LHCN-M2 (cell line): ENCODE results near the gene BTBD7. TPM values are rescaled to one million over a fixed set of nuclear protein-coding genes. Genes with fewer than 3 reads are reported as not detected.
"Not testable (repeated sequence)": the region's sequence is repeated elsewhere in the genome, so short reads cannot be mapped to it uniquely, and the experiment has no call there.

Experiments used
- DNase-seq: peaks from one replicate; pipeline ENCODE4 v3.0.0-alpha.2; 2012; ENCODE audit warnings: low read depth
- total RNA-seq: library from RNA; depleted of rRNA; stranded (reverse); fragments of >200 nt; gene quantifications from 2 replicates; pipeline ENCODE4 v1.2.3, GENCODE V29; 2014

Gene BTBD7
- total RNA-seq, 1 experiment from 2014 or later = 20.4 TPM

GRCh38 chr14:93263416-93263815 lies 69.4 kb downstream of the BTBD7 start:
- DNase-seq = no peak

DNA sequence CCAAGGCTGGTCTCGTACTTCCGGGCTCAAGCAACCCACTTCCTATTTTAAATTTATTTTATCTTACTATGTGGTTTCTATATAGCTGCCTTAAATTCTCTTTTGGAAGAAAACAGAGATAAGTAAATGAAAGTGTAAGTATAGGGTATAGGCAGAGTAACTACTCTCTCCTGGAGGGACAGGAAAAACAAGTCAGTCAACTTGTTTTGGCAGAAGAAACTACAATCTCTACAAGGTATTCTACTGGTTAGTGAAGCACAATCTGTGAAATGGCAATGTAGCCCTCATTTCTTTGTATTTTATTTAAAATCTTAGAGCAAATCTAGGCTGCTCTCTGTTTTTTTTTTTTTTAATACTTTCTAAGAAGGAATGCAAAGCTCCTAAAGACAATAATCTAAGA lies 70.4 kb downstream of the BTBD7 start:
- no peak for DNase-seq

GRCh38 chr14:93249128-93249831 lies 83.6 kb downstream of the BTBD7 start:
- no peak for DNase-seq

DNA sequence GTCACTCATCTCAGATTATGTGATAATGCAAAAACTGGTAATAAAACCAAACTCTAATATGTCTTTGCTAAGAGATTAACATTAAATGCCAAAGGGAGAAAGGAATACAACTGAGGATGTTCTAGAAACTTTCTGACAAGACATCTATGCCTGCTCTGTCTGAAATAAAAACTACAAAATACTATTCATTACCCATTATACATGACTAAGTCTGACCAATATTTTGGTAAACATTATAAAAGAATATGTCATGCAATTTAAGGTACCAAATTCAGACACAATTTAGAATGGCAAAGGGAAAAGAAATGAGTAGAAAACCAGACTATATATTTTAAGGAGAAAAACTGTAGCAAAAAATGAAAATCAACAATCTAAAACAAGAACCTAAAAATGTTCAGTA lies 86.3 kb downstream of the BTBD7 start:
- no peak for DNase-seq

DNA sequence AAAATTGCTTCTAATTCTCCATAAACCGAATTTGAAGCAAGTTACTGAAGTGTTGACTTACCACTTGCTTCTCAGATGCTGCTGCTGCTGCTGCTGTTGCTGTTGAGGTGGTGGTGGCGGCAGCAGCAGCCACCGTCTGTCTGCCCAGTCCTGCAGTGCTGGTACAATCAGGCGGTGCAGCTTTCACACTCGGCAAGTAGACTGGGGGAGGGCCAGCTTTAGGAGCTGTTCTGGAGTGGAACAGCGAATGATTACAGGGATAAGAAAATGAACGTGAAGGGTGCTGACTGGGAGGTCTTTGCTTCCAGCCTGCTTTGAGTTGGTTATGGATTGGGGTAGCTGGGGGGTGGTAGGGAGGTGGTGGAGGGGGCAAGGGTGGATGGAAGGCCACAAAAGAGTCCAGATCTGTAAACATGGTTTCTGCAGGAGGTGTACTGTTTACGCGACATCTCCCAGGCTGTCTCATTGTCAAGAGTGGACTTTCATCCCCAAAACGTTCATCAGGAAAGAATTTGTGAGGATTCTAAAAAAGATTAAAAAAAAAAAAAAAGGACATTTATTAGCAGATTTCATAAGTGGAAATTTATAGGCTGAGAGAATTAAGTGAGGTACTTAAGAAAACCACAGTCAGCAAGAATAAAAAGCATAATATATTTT lies 86.9 kb downstream of the BTBD7 start:
- no peak for DNase-seq

GRCh38 chr14:93240678-93241000 lies 92.2 kb downstream of the BTBD7 start:
- peak; percentile 53 for DNase-seq

GRCh38 chr14:93239869-93240677 lies 92.8 kb downstream of the BTBD7 start:
- peak; percentile 74 for DNase-seq

- peak; percentile 72 for DNase-seq
Measured at GRCh38 chr14:93234798-93235197, 98.0 kb downstream of the BTBD7 start.

DNA sequence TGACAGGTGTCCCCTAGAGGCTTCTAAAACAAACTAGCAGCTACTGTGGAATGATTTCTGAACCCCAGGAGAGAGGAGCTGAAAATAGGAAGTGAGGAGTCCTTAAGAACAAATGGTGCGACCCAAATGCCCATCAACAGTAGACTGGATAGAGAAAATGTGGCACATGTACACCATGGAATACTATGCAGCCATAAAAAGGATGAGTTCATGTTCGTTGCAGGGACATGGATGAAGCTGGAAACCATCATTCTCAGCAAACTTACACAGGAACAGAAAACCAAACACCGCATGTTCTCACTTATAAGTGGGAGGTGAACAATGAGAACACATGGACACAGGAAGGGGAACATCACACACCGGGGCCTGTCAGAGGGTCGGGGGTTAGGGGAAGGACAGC lies 99.8 kb downstream of the BTBD7 start:
- DNase-seq = not testable (repeated sequence)

- DNase-seq = no peak
Measured at GRCh38 chr14:93232159-93232558, 100.7 kb downstream of the BTBD7 start.

DNA sequence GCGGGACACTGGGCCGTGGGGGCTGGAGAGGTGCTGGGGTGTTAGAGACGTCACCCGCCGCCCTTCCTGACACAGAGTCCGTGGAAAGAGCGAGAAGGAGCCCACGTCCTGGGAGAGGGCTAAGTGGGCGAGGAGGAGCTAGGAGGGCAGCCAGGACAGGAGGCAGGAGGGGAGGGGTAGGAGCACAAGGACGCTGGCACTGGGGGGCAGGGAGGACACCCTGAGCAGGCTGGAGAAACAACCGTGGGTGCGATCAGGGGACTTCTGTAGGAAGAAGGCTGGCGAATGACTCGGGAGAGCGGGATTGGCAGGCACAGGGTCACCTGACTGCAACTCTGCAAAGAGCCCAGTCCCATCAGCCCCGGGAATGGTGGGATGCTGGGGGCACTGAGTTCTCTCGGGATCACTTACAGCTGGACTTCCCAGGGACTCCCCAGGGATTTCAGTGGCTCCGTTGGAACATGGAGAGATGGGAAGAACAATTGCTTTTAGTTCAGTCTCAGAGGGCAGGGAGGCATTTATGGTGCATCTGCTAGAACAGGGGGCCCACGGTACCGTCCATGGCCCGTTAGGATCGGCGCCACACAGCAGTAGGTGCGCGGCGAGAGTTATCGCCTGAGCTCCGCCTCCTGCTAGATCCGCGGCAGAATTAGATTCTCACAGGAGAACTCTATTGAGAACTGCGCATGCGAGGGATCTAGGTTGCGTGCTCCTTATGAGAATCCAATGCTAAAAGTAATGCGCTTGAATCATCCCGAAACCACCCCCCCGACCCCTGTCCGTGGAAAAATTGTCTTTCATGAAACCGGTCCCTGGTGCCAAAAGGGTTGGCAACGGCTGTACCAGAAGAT lies 101.5 kb downstream of the BTBD7 start:
- DNase-seq = peak; percentile 39

DNA sequence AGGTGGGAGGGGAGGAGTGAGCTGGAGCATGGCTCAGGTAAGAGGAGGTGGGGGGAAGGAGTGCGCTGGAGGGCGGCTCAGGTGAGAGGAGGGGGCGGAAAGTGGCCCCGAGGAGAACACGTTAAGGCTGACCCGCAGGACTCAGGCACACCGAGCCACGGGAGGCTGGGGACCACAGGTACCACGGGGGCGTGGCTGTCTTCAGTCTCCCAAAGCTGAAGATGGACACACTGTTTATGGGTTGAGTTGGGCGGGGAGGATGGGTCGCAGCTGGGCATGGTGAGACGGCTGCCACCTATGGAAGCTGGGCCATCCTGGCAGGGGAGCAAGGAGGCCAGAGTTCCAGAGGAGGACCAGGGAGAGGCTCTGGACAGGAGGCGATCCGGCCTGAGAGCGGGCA lies 102.3 kb downstream of the BTBD7 start:
- no peak for DNase-seq

GRCh38 chr14:93228550-93228949 lies 104.3 kb downstream of the BTBD7 start:
- DNase-seq = no peak

- no peak for DNase-seq
Measured at GRCh38 chr14:93223565-93223964, 109.3 kb downstream of the BTBD7 start.

GRCh38 chr14:93220509-93220908 lies 112.3 kb downstream of the BTBD7 start:
- DNase-seq = no peak

DNA sequence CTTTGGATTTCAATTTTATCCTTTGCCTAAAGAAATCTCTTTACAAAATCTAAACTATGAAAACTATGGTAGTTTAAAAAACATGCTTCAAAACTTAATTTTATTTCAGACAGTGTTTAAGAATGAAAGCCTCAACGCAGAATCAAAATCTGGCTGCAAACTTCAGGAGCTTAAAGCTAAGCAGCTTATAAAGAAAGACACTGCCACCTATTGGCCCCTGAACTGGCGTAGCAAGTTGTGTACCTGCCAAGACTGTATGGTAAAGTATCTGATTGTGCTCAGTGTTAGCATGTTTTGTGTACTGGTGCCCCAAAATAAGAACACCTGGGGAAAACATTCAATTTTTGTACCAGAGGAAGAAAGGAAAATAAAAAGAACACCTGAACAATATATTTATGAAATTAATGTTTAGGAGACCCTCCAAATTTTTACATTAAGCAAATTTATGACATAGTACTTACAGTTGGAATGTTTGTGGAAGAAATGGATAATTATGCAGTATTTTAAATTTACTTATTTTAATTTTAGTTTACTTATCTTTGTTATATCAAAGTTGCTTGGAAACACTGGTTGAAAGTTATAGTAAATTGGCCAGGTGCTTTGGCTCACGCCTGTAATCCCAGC lies 113.6 kb downstream of the BTBD7 start:
- DNase-seq = peak; percentile 31

GRCh38 chr14:93214598-93214997 lies 118.2 kb downstream of the BTBD7 start:
- DNase-seq = no peak

GRCh38 chr14:93212432-93212831 lies 120.4 kb downstream of the BTBD7 start:
- DNase-seq = no peak

- DNase-seq = peak; percentile 73
Measured at GRCh38 chr14:93207468-93208308, 125.1 kb downstream of the BTBD7 start.

- DNase-seq = peak; percentile 96
Measured at GRCh38 chr14:93206793-93207467, 125.9 kb downstream of the BTBD7 start, which contains the start of the genes GON7 and UBR7. Gene GON7 (minus strand): TSS chr14:93207065. CDS start chr14:93207037, 28 bp downstream. Gene UBR7 (plus strand): TSS chr14:93207256. CDS start chr14:93207292, 36 bp downstream.
